Adrenal gland (tissue), 5 donors: ENCODE data around the gene PCDH18.

Experiments used
- POLR2A ChIP-seq, 2 donors: fragments of 450-650 bp; IDR thresholded peaks; one replicate each; pipeline ENCODE4 v1.6.1; 2017; ENCODE audit warnings: antibody characterized with exemption in 2 of 2, mild to moderate bottlenecking in 2 of 2, moderate library complexity in 1 of 2
- TF ChIP-seq, protein P1 (sequence below), 6 experiments: fragments of 450-650 bp in 4 of 6; fragments of 200-600 bp in 2 of 6; sonication (generic) in 1 of 6; IDR thresholded peaks; 1 replicate in 5 of 6; 2 replicates in 1 of 6; pipeline versions ENCODE4 v1.5.1 to v1.8.0; 2016 to 2021; ENCODE audit warnings: antibody characterized with exemption in 6 of 6, mild to moderate bottlenecking in 2 of 6, moderate library complexity in 1 of 6
- donor health status: DM: no; HTN: no; CAD: no.

DNA sequence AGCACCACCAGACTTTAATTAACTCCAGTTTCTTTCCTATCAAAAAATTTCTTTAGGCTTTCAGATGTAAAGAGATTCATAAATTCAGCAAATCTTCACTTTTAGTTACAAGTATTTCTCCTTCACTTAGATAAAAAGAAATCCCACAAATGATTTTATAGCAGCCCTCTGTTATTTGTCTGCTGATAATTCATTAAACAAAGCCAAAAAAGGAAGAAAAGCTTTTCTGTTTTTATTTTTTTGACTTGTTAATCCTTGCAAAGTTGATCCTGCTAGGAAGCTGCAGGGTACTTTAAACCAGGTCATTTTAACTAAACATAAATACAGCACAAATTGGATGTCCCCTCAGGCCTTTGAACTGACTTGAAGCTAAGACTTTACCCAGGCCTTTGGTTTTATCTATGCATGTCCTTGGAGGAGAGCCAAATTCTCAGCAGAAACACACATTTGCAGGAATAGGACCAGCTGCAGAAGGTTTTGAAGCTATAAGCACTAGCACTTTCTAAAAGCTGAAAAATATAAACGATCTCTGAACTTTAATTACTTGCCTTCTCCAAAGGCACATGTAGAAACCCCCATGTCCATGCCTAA lies 57.5 kb downstream of the PCDH18 start:
- no peak for TF ChIP-seq POLR2A (IDR thresholded peaks at IDR 0.05)
- TF ChIP-seq, protein P1, sequence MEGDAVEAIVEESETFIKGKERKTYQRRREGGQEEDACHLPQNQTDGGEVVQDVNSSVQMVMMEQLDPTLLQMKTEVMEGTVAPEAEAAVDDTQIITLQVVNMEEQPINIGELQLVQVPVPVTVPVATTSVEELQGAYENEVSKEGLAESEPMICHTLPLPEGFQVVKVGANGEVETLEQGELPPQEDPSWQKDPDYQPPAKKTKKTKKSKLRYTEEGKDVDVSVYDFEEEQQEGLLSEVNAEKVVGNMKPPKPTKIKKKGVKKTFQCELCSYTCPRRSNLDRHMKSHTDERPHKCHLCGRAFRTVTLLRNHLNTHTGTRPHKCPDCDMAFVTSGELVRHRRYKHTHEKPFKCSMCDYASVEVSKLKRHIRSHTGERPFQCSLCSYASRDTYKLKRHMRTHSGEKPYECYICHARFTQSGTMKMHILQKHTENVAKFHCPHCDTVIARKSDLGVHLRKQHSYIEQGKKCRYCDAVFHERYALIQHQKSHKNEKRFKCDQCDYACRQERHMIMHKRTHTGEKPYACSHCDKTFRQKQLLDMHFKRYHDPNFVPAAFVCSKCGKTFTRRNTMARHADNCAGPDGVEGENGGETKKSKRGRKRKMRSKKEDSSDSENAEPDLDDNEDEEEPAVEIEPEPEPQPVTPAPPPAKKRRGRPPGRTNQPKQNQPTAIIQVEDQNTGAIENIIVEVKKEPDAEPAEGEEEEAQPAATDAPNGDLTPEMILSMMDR (IDR thresholded peaks at IDR 0.05), result no peak
